Liver (tissue), 9 donors: ENCODE data around the gene STAT6. TPM values are rescaled to one million over a fixed set of nuclear protein-coding genes. Genes with fewer than 3 reads are reported as not detected.
A peak's percentile ranks its signal among the peaks of the same experiment; 100 is the strongest.

Experiments
- DNase-seq: peaks from one replicate; pipeline ENCODE4 v3.0.0-alpha.2; 2017; ENCODE audit warnings: low spot score
- H3K27ac ChIP-seq, 2 donors: one replicate each; pipeline ENCODE4 v1.7.0; 2013; ENCODE audit warnings: inconsistent platforms in 2 of 2, low read length in 2 of 2, control low read depth in 1 of 2, low read depth in 1 of 2, mild to moderate bottlenecking in 1 of 2
- H3K27me3 ChIP-seq, 4 donors: one replicate each; pipeline versions ENCODE4 v1.6.1 to v1.7.0; 2013; ENCODE audit warnings: low read length in 3 of 4, inconsistent platforms in 1 of 4, mild to moderate bottlenecking in 1 of 4, moderate library complexity in 1 of 4; ENCODE audit not compliant: control insufficient read depth in 4 of 4, insufficient read depth in 4 of 4
- H3K36me3 ChIP-seq, 4 donors: one replicate each; pipeline versions ENCODE4 v1.6.1 to v1.7.0; 2013; ENCODE audit warnings: low read length in 3 of 4, mild to moderate bottlenecking in 3 of 4, low read depth in 1 of 4, moderate library complexity in 1 of 4; ENCODE audit not compliant: control insufficient read depth in 4 of 4, insufficient read depth in 3 of 4
- H3K4me1 ChIP-seq, 4 donors: one replicate each; pipeline versions ENCODE4 v1.6.1 to v1.7.0; 2013; ENCODE audit warnings: low read length in 3 of 4, mild to moderate bottlenecking in 3 of 4, moderate library complexity in 1 of 4; ENCODE audit not compliant: control insufficient read depth in 4 of 4, insufficient read depth in 4 of 4
- H3K4me3 ChIP-seq, 3 donors: one replicate each; pipeline versions ENCODE4 v1.6.1 to v1.7.0; 2013; ENCODE audit warnings: low read length in 3 of 3, control low read depth in 1 of 3, low read depth in 1 of 3, mild to moderate bottlenecking in 1 of 3
- H3K9ac ChIP-seq, 2 donors: one replicate each; pipeline ENCODE4 v1.7.0; 2013; ENCODE audit warnings: low read length in 2 of 2, mild to moderate bottlenecking in 2 of 2, moderate library complexity in 2 of 2, control low read depth in 1 of 2, low read depth in 1 of 2
- H3K9me3 ChIP-seq, 4 donors: one replicate each; pipeline versions ENCODE4 v1.6.1 to v1.7.0; 2013; ENCODE audit warnings: low read length in 3 of 4; ENCODE audit not compliant: control insufficient read depth in 4 of 4
- ATF3 ChIP-seq: IDR thresholded peaks from 2 replicates; pipeline ENCODE4 v1.6.1; 2016; ENCODE audit warnings: antibody characterized with exemption
- EGR1 ChIP-seq, 2 donors: IDR thresholded peaks; 2 replicates each; pipeline ENCODE4 v1.6.1; 2016 to 2018; ENCODE audit warnings: antibody characterized with exemption in 2 of 2, low read depth in 2 of 2
- FOXA1 ChIP-seq: IDR thresholded peaks from 2 replicates; pipeline ENCODE4 v1.6.1; 2016; ENCODE audit warnings: antibody characterized with exemption
- FOXA2 ChIP-seq: IDR thresholded peaks from 2 replicates; pipeline ENCODE4 v1.6.1; 2016; ENCODE audit warnings: antibody characterized with exemption
- GABPA ChIP-seq, 2 donors: IDR thresholded peaks in 1 of 2; conservative IDR thresholded peaks in 1 of 2; 2 replicates each; pipeline ENCODE4 v1.6.1; 2016; ENCODE audit warnings: antibody characterized with exemption in 2 of 2, mild to moderate bottlenecking in 1 of 2, moderate library complexity in 1 of 2
- HNF4A ChIP-seq, 2 donors: conservative IDR thresholded peaks; 2 replicates each; pipeline ENCODE4 v1.6.1; 2016; ENCODE audit warnings: antibody characterized with exemption in 2 of 2, mild to moderate bottlenecking in 2 of 2
- HNF4G ChIP-seq: IDR thresholded peaks from 2 replicates; pipeline ENCODE4 v1.6.1; 2016; ENCODE audit warnings: antibody characterized with exemption
- JUND ChIP-seq, 2 donors: IDR thresholded peaks; 2 replicates each; pipeline ENCODE4 v1.6.1; 2016; ENCODE audit warnings: antibody characterized with exemption in 2 of 2
- NR2F2 ChIP-seq: IDR thresholded peaks from 2 replicates; pipeline ENCODE4 v1.6.1; 2016; ENCODE audit warnings: antibody characterized with exemption
- RAD21 ChIP-seq, 2 donors: IDR thresholded peaks; 2 replicates each; pipeline ENCODE4 v1.6.1; 2016; ENCODE audit warnings: antibody characterized with exemption in 2 of 2, mild to moderate bottlenecking in 2 of 2
- REST ChIP-seq: IDR thresholded peaks from 2 replicates; pipeline ENCODE4 v1.6.1; 2016; ENCODE audit warnings: antibody characterized with exemption, mild to moderate bottlenecking
- RXRA ChIP-seq, 2 donors: IDR thresholded peaks; 2 replicates each; pipeline ENCODE4 v1.6.1; 2017 to 2018; ENCODE audit warnings: antibody characterized with exemption in 2 of 2, mild to moderate bottlenecking in 1 of 2
- SP1 ChIP-seq: IDR thresholded peaks from 2 replicates; pipeline ENCODE4 v1.6.1; 2018; ENCODE audit warnings: antibody characterized with exemption, mild to moderate bottlenecking
- TAF1 ChIP-seq: conservative IDR thresholded peaks from 2 replicates; pipeline ENCODE4 v1.6.1; 2016; ENCODE audit warnings: antibody characterized with exemption, mild to moderate bottlenecking
- YY1 ChIP-seq: IDR thresholded peaks from 2 replicates; pipeline ENCODE4 v1.6.1; 2016; ENCODE audit warnings: antibody characterized with exemption, mild to moderate bottlenecking
- WGBS: extraction: QIAGEN DNeasy Blood & Tissue Kit; methylation state at CpG from one replicate; pipeline ENCODE4 v1.1.7; 2013; 5-methylcytosine and 5-hydroxymethylcytosine counted together
- polyA plus RNA-seq, 2 donors: library from polyadenylated mRNA; stranded (reverse) in 1 of 2; unstranded in 1 of 2; fragments of 200-250 nt in 1 of 2; fragments of >200 nt in 1 of 2; fragmentation: Nextera tagmentation in 1 of 2; extraction: Ambion mirVana in 1 of 2; gene quantifications; one replicate each; pipeline versions ENCODE4 v1.2.1 to v1.2.3, GENCODE V29; 2013 to 2015
- total RNA-seq, 2 donors: library from RNA; depleted of rRNA; stranded (reverse); fragments of >200 nt; gene quantifications; one replicate each; pipeline ENCODE4 v1.2.3, GENCODE V29; 2014
- TF ChIP-seq, protein P1 (sequence below): fragments of 150-350 bp; IDR thresholded peaks from 2 replicates; pipeline ENCODE4 v1.5.1; 2017; ENCODE audit warnings: improper control_type of control experiment, low read depth, low read length; ENCODE audit not compliant: missing input control
- donor health status: healthy.
- donor health status: healthy.
- donor health status: healthy.
- donor health status: healthy.
- donor health status: healthy.

STAT6 gene
- total and polyA plus RNA-seq, 4 donors, result 27.4 to 57.4 (median 43.6) TPM

DNA sequence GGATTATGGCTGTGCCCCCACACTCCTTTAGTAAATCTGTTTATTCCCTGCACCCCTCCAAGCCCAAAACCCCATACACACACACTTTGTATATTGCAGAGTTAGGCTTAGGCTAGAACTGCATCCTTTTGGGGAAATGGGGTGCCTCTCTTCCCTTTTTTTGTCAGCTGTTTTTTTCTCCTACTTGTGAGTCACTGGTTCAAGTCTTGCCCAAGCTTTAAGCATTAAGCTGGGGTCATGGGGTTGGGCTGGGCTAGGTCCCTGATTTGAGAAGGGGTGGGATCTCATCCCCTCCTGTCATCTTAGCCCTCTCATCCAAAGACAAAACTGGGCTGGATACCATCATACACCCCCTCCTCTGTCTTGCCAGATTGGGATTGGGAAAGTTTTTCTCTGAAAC lies 18.7 kb upstream of the STAT6 start:
- no peak for DNase-seq
- H3K9ac ChIP-seq, result peak overlapping the region; percentile 30 to 82
- H3K27me3 ChIP-seq, result no peaks in the 10 kb centered on the region
- H3K27ac ChIP-seq, result peak overlapping the region; percentile 74 to 79
- H3K36me3 ChIP-seq, result peaks cover 0 to 2% (median 0%) of the 10 kb centered on the region in 4 donors
- no peaks in the 10 kb centered on the region for H3K9me3 ChIP-seq
- TF ChIP-seq JUND (IDR thresholded peaks at IDR 0.05), result peak in 1 of 2 donors; percentile 44
- no peak for TF ChIP-seq HNF4A (conservative IDR thresholded peaks at IDR 0.05)
- peak in 1 of 2 donors; percentile 1 for TF ChIP-seq RAD21 (IDR thresholded peaks at IDR 0.05)
- TF ChIP-seq FOXA2, result no peak
- TF ChIP-seq, protein P1, sequence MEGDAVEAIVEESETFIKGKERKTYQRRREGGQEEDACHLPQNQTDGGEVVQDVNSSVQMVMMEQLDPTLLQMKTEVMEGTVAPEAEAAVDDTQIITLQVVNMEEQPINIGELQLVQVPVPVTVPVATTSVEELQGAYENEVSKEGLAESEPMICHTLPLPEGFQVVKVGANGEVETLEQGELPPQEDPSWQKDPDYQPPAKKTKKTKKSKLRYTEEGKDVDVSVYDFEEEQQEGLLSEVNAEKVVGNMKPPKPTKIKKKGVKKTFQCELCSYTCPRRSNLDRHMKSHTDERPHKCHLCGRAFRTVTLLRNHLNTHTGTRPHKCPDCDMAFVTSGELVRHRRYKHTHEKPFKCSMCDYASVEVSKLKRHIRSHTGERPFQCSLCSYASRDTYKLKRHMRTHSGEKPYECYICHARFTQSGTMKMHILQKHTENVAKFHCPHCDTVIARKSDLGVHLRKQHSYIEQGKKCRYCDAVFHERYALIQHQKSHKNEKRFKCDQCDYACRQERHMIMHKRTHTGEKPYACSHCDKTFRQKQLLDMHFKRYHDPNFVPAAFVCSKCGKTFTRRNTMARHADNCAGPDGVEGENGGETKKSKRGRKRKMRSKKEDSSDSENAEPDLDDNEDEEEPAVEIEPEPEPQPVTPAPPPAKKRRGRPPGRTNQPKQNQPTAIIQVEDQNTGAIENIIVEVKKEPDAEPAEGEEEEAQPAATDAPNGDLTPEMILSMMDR, result no peak
- TF ChIP-seq HNF4G, result no peak
- TF ChIP-seq ATF3, result no peak
- TF ChIP-seq EGR1 (IDR thresholded peaks at IDR 0.05; ENCODE audit: low read depth in 2 of 2), result no peak
- TF ChIP-seq YY1, result no peak
- TF ChIP-seq REST, result no peak
- TF ChIP-seq NR2F2, result no peak
- no peak for TF ChIP-seq TAF1
- TF ChIP-seq SP1, result no peak
- TF ChIP-seq RXRA (IDR thresholded peaks at IDR 0.05), result no peak
- TF ChIP-seq FOXA1, result no peak
- peak overlapping the region; percentile 28 to 78 (median 72) for H3K4me3 ChIP-seq
- peaks cover 21 to 61% (median 49%) of the 10 kb centered on the region in 4 donors for H3K4me1 ChIP-seq

GRCh38 chr12:57129321-57129842 lies 18.2 kb upstream of the STAT6 start:
- WGBS, result 7% methylated on average over 12 of the region's 12 CpGs
- DNase-seq, result no peak

More at GRCh38 chr12:57129321-57129842, 18.2 kb upstream of the STAT6 start:
- Histone ChIP-seq H3K9me3 (no peaks in the 10 kb centered on the region), H3K27ac (peak overlapping the region; percentile 74 to 79), H3K27me3 (no peaks in the 10 kb centered on the region), H3K36me3 (peaks cover 0 to 2% (median 0%) of the 10 kb centered on the region in 4 donors), H3K9ac (peak overlapping the region; percentile 30 to 82), H3K4me3 (peak overlapping the region; percentile 28 to 78 (median 72)), H3K4me1 (peaks cover 21 to 56% (median 48%) of the 10 kb centered on the region in 4 donors)
- TF ChIP-seq RXRA (IDR thresholded peaks at IDR 0.05), result no peak
- no peak for TF ChIP-seq EGR1 (IDR thresholded peaks at IDR 0.05; ENCODE audit: low read depth in 2 of 2)
- TF ChIP-seq GABPA (IDR thresholded peaks at IDR 0.05 in 1 of 2, conservative IDR thresholded peaks at IDR 0.05 in 1 of 2), result no peak
- no peak for TF ChIP-seq REST
- TF ChIP-seq RAD21 (IDR thresholded peaks at IDR 0.05), result peak in 1 of 2 donors; percentile 2
- no peak for TF ChIP-seq NR2F2
- no peak for TF ChIP-seq JUND (IDR thresholded peaks at IDR 0.05)
- TF ChIP-seq ATF3, result no peak
- no peak for TF ChIP-seq HNF4A (conservative IDR thresholded peaks at IDR 0.05)
